ENCODE data around the gene METTL2B.
"Not testable (repeated sequence)": the region's sequence is repeated elsewhere in the genome, so short reads cannot be mapped to it uniquely, and the experiment has no call there.

The METTL2B gene

DNA sequence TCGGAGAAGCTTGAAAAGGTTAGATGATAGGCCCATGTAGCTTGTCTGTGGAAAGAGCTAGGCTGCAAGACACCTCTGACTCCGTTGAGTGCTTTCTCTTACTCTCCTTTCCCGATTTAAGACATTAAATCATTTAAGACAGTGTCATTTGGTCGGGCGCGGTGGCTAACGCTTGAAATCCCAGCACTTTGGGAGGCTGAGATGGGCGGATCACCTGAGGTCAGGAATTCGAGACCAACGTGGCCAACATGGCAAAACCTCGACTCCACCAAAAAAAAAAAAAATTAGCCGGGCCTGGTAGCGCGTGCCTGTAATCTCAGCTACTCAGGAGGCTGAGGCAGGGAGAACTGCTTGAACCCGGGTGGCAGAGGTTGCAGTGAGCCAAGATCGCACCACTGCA is 52.6 kb downstream of the METTL2B start:
- DNase-seq = not testable (repeated sequence)

DNA sequence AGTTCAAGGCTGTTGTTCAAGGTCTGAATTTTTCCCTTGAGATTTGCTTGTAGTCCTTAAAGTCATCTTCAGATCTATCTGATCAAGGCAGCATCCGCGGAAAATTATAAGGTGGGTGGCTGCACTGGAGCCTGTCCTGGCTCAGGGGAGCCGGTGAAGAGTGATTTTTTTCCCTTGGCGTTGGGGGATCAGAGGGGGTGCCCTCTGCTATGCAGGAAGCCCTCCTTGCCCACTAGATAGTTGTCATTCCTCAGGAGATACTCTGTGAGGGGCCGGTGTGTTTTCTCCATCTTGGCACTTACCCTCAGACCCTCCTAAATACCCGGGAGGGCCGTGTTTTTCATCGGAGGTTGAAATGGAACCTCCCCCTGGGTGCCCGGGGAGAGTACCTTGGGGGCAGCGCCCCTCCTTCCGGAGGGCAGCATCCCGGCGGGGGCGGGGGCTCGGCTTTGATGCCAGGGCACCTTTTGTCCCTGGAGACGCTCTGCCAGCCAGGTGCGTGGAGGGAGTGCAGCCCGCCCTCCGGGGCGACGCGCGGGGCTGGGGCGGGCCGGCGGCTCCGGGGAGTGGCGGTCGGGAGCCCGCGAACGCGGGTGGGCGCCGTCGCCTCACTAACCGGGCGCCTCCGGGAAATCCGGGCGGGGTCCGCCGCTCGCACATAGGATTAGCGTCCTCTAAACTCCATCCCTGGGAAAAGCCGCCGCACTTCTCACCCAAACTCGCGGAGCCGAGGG is 53.7 kb downstream of the METTL2B start:
- DNase-seq = not testable (repeated sequence)

DNA sequence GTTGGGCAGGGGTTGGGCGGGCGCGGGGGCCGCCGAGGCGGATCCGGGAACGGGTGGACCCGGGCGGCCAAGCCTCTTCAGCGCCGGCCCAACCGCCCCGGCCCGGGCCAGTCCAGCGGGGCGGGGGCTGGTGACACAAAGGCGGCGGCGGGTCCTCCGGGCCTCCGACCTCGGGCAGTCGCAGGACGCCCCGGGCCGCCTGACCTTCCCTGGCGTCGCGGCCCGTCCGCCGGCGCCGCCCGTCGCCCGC is 54.2 kb downstream of the METTL2B start:
- no peak for DNase-seq

DNA sequence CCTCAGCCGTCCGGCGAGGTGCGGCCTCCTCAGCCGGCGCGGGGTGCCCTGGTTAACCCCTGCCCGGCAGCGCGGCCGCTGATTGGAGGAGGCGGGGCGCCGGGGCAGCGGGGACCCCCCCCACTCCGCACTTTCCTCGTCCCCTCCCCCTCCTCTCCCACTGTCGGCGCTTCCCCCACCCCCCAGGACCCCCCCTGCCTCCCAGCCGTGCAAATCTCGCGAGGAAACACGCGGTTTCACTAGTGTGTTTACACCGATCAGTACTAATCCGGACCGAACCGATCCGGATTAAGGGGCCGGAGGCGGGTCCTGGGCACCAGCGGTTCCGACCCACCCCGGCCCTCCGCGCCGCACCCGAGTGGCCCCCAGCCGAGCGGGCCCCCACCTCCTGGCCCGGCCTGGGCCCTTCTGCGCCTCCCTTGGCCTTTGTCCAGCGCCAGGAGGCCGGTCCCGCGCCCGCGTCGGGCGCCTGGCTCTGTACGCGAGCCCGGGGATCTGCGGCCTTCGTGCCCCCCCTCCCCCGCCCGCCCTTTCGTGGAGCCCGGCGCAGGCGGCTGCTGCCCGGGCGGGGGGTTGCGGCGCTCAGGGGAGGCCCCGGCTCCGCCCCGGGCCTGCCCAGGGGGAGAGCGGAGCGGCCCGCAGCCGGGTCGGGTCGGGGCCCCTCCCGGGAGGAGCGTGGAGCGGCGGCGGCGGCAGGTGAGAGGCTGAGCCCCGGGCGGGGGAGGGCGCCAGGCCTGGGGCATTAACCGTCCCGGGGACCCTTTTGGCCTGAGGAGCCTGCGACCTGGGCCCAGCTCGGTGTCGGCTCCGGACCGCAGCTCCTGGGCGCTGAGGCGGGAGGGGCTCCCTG is 54.8 kb downstream of the METTL2B start:
- peak; percentile 8 for DNase-seq

DNA sequence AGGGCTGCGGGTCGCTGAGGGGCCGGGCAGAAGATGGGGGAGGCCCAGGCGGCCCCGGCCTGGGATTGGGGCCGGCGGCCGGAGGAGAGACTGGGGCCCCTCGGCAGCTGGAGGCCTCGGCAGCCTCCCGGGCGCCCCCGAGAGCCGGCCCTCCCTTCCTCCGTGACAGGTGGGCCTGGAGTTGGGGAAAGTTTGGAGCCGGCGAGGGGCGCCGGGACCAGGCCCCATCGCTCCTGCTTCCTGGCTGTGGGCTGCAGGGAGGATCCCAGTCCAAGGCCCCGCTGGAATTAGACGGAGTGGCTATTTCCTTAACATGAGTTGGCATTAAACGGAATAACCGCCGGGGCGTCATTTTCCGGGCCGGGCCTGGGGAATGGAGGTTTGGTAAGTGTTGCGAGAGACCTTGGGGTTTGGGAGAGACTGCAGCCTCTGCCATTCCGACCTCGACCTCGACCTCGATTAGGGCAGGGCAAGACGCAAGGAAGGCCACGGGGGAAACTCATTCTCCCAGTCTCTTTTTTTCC is 55.5 kb downstream of the METTL2B start:
- DNase-seq = not testable (repeated sequence)

DNA sequence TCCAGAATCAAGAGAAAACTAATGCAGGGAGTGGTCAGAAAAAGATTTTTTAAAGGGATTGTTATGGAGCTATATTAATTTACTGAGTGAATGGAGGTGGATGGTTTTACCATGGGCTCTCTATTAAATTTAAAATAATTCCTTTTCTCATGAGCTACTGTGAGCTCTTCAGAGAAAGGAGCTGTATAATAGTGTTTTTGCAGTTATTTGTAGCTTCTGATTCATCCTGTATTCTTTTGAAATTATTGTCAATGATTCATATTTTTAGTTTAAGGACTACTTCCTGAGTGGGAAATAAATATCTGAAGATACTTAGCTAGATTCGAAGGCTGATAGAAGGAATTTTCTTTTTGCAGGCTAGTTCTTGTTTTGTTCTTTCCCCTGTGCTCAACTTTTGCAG is 56.4 kb downstream of the METTL2B start:
- DNase-seq = not testable (repeated sequence)

DNA sequence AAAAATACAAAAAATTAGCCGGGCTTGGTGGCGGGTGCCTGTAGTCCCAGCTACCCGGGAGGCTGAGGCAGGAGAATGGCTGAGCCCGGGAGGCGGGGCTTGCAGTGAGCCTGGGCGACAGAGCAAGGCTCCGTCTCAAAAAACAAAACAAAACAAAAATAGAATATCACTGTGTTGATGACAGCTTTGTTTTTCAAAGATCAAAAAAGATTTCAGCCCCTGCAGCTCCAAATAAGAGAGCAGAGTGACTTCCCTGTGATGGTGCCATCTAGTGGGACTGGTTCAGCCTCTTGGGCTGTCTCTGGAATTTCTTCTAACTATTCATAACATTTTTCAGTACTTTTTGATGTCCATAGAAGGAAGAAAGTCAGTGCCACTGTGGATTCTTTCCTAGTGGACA is 60.9 kb downstream of the METTL2B start:
- DNase-seq = not testable (repeated sequence)

DNA sequence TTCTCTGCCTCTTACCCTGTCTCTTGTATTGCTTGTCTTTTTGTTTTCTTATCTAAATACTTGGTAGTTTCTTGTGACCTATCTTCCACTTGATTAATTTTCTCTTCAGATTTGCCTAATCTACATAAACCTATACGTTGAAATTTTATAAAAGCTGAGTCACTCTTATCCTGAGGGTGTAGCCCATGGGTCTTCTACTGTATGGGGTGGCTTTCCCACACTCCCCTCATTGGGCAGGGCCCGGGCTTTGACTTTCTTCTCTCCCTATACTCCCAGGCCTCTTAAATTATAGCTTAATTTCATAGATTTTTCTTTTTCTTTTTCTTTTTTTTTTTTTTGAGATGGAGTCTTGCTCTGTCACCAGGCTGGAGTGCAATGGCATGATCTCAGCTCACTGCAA is 66.0 kb downstream of the METTL2B start:
- DNase-seq = not testable (repeated sequence)

DNA sequence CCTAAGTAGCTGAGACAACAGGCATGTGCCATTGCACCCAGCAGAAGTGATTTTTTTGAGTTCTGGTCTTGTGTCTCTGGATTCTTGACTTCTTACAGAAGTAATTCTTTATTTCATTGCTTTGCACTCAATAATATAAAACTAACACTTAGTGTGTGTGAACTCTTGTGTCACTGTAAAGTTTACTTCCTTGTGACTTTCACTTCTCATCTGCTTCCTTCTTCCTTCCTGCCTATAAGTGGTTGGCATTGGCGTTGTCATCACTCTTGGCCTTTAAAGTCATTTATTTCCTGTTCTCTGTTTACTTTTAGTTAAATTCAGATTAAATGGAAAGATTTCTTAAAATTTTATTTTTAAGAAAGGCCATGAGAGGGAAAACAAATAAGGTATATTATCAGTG is 66.8 kb downstream of the METTL2B start:
- not testable (repeated sequence) for DNase-seq

DNA sequence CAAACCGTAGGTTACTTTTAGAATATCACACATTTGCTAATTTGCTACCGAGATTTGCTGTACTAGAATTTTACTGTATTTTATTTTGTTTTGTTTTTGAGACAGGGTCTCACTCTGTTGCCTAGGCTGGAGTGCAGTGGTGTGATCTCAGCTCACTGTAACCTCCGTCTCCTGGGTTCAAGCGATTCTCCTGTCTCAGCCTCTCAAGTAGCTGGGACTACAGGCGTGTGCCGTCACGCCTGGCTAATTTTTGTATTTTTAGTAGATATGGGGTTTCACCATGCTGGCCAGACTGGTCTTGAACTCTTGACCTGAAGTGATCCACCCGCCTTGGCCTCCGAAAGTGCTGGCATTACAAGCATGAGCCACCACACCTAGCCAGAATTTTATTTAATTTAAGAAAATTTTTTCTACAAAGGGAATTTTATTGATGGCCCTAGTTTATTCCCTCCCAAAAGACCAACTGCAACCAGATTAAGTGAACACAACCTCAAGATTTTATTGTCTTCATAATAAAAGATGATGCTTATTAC is 69.8 kb downstream of the METTL2B start:
- DNase-seq = not testable (repeated sequence)

DNA sequence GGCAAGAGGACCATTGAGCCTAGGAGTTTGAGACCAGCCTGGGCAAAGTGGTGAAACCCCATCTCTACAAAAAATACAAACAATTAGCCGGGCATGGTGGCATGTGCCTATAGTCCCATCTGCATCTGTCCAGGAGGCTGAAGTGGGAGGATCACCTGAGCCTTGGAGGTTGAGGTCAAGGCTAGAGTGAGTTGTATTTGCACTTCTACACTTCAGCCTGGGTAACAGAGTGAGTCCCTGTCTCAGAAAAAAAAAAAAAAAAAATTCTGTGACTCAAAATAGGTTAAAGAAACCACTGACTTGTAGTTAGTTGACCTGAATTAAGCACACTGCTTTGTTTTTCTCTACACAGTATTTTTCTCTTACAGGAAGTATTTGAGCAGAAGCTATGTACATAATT is 74.4 kb downstream of the METTL2B start:
- DNase-seq = no peak

DNA sequence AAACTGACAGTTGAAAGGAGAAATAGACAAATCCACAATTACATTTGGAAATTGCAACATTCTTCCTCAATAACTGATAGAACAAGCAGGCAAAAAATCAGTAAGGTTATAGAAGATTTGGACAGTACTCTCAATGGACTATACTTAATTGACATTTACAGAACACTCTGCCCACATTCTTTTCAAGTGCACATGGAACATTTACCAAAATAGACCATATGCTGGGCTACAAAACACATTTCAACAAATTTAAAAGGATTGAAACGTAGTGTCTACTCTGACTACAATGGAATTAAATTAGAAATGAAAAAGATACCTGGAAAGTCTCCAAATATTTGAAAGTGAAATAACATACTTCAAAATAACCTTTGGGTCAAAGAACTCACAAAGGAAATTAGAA is 77.8 kb downstream of the METTL2B start:
- not testable (repeated sequence) for DNase-seq

Measured in NCI-H524 treated with DMSO at 0.1 percent for 48 hours (cell line).